H9 (cell line): ENCODE measurements around the gene ADAMTS17. TPM values are rescaled to one million over a fixed set of nuclear protein-coding genes. Genes with fewer than 3 reads are reported as not detected.

Source experiments
- DNase-seq: peaks from one replicate; pipeline ENCODE4 v3.0.0-alpha.2; 2017
- H2AFZ ChIP-seq: one replicate; pipeline ENCODE4 v1.6.1; 2013; ENCODE audit warnings: mild to moderate bottlenecking, low read length, control low read depth, moderate library complexity
- H2AK5ac ChIP-seq: 2 replicates; pipeline ENCODE4 v1.6.1; 2013; ENCODE audit warnings: low read length, control low read depth, mixed read lengths; ENCODE audit not compliant: insufficient read length
- H2BK120ac ChIP-seq: one replicate; pipeline ENCODE4 v1.6.1; 2013; ENCODE audit warnings: low read depth, mild to moderate bottlenecking, low read length, control low read depth, inconsistent platforms; ENCODE audit not compliant: poor library complexity, severe bottlenecking
- H2BK12ac ChIP-seq: 2 replicates; pipeline ENCODE4 v1.6.1; 2013; ENCODE audit warnings: low read length, control low read depth, mixed read lengths, low read depth; ENCODE audit not compliant: insufficient read length
- H2BK15ac ChIP-seq: 2 replicates; pipeline ENCODE4 v1.6.1; 2013; ENCODE audit warnings: low read depth, low read length, control low read depth
- H2BK20ac ChIP-seq: one replicate; pipeline ENCODE4 v1.6.1; 2013; ENCODE audit warnings: low read depth, mild to moderate bottlenecking, low read length, control low read depth, inconsistent platforms; ENCODE audit not compliant: poor library complexity, severe bottlenecking
- H2BK5ac ChIP-seq: 2 replicates; pipeline ENCODE4 v1.6.1; 2013; ENCODE audit warnings: low read length, control low read depth, mixed read lengths; ENCODE audit not compliant: insufficient read length
- H3K14ac ChIP-seq: 2 replicates; pipeline ENCODE4 v1.6.1; 2013; ENCODE audit warnings: low read length, control low read depth; ENCODE audit not compliant: insufficient read depth
- H3K18ac ChIP-seq: 2 replicates; pipeline ENCODE4 v1.6.1; 2013; ENCODE audit warnings: low read depth, mild to moderate bottlenecking, mixed read lengths, low read length, control low read depth; ENCODE audit not compliant: insufficient read length
- H3K23ac ChIP-seq: 2 replicates; pipeline ENCODE4 v1.6.1; 2013; ENCODE audit warnings: low read length, control low read depth, mixed read lengths, low read depth; ENCODE audit not compliant: insufficient read length
- H3K23me2 ChIP-seq: 2 replicates; pipeline ENCODE4 v1.6.1; 2013; ENCODE audit warnings: low read depth, mild to moderate bottlenecking, mixed read lengths, low read length, control low read depth; ENCODE audit not compliant: insufficient read length, poor library complexity, severe bottlenecking
- H3K27ac ChIP-seq: 2 replicates; pipeline ENCODE4 v1.5.1; 2013; ENCODE audit warnings: low read length, control low read depth, mixed read lengths, low read depth; ENCODE audit not compliant: insufficient read length
- H3K27me3 ChIP-seq: 2 replicates; pipeline ENCODE4 v1.6.1; 2013; ENCODE audit warnings: low read length, control low read depth, inconsistent platforms; ENCODE audit not compliant: insufficient read depth
- H3K4ac ChIP-seq: 2 replicates; pipeline ENCODE4 v1.6.1; 2013; ENCODE audit warnings: low read depth, mild to moderate bottlenecking, control low read depth, inconsistent platforms, low read length, moderate library complexity
- H3K4me1 ChIP-seq: 2 replicates; pipeline ENCODE4 v1.6.1; 2013; ENCODE audit warnings: low read length, control low read depth, inconsistent platforms; ENCODE audit not compliant: insufficient read depth
- H3K4me2 ChIP-seq: 2 replicates; pipeline ENCODE4 v1.6.1; 2013; ENCODE audit warnings: low read length, control low read depth, mixed read lengths; ENCODE audit not compliant: insufficient read length, insufficient read depth
- H3K56ac ChIP-seq: 2 replicates; pipeline ENCODE4 v1.6.1; 2013; ENCODE audit warnings: low read depth, mild to moderate bottlenecking, mixed read lengths, low read length, control low read depth; ENCODE audit not compliant: insufficient read length
- H3K79me1 ChIP-seq: 2 replicates; pipeline ENCODE4 v1.6.1; 2013; ENCODE audit warnings: low read depth, mild to moderate bottlenecking, moderate library complexity, low read length, control low read depth, inconsistent platforms; ENCODE audit not compliant: insufficient read depth, poor library complexity, severe bottlenecking
- H3K79me2 ChIP-seq: 2 replicates; pipeline ENCODE4 v1.6.1; 2013; ENCODE audit warnings: low read length, control low read depth, inconsistent platforms; ENCODE audit not compliant: insufficient read depth
- H3K9ac ChIP-seq: 2 replicates; pipeline ENCODE4 v1.6.1; 2013; ENCODE audit warnings: low read length, control low read depth, mixed read lengths; ENCODE audit not compliant: insufficient read length; ENCODE audit errors: extremely low read depth
- H3K9me3 ChIP-seq: one replicate; pipeline ENCODE4 v1.6.1; 2013; ENCODE audit warnings: low read depth, low read length, inconsistent platforms; ENCODE audit not compliant: control insufficient read depth
- H3T11ph ChIP-seq: one replicate; pipeline ENCODE4 v1.6.1; 2013; ENCODE audit warnings: mild to moderate bottlenecking, low read length, control low read depth, inconsistent platforms
- H4K20me1 ChIP-seq: one replicate; pipeline ENCODE4 v1.6.1; 2013; ENCODE audit not compliant: control insufficient read depth, insufficient read length, insufficient read depth
- H4K5ac ChIP-seq: 2 replicates; pipeline ENCODE4 v1.6.1; 2013; ENCODE audit warnings: low read depth, mild to moderate bottlenecking, mixed read lengths, low read length, control low read depth; ENCODE audit not compliant: insufficient read length
- H4K8ac ChIP-seq: replicated peaks from 2 replicates; pipeline ENCODE4 v1.6.1; 2013; ENCODE audit warnings: low read length, control low read depth, mixed read lengths, low read depth; ENCODE audit not compliant: insufficient read length
- H4K91ac ChIP-seq: 2 replicates; pipeline ENCODE4 v1.6.1; 2013; ENCODE audit warnings: low read depth, mild to moderate bottlenecking, moderate library complexity, mixed read lengths, low read length, control low read depth; ENCODE audit not compliant: insufficient read length
- H3K27ac Mint-ChIP-seq, 3 experiments: 2 replicates in 2 of 3; 3 replicates in 1 of 3; pipeline ENCODE4 v1.8.0; 2020 to 2021; ENCODE audit warnings: mixed read lengths in 3 of 3, mild to moderate bottlenecking in 1 of 3, moderate library complexity in 1 of 3
- H3K27me3 Mint-ChIP-seq: 2 replicates; pipeline ENCODE4 v1.8.0; 2021; ENCODE audit warnings: low read depth, mild to moderate bottlenecking, moderate library complexity, mixed read lengths
- H3K36me3 Mint-ChIP-seq, 3 experiments: 2 replicates in 2 of 3; 3 replicates in 1 of 3; pipeline ENCODE4 v1.8.0; 2020 to 2021; ENCODE audit warnings: low read depth in 3 of 3, mixed read lengths in 3 of 3; ENCODE audit not compliant: insufficient read depth in 1 of 3
- H3K4me1 Mint-ChIP-seq, 2 experiments: 2 replicates each; pipeline ENCODE4 v1.8.0; 2020; ENCODE audit warnings: mixed read lengths in 2 of 2
- H3K4me3 Mint-ChIP-seq, 2 experiments: 2 replicates in 1 of 2; 3 replicates in 1 of 2; pipeline ENCODE4 v1.8.0; 2020 to 2021; ENCODE audit warnings: mild to moderate bottlenecking in 2 of 2, mixed read lengths in 2 of 2, moderate library complexity in 1 of 2
- H3K9me3 Mint-ChIP-seq, 2 experiments: 2 replicates in 1 of 2; 3 replicates in 1 of 2; pipeline ENCODE4 v1.8.0; 2020; ENCODE audit warnings: mild to moderate bottlenecking in 2 of 2, mixed read lengths in 2 of 2, moderate library complexity in 1 of 2
- CTCF ChIP-seq: fragments of 200-600 bp; sonication (generic); conservative IDR thresholded peaks from 3 replicates; pipeline ENCODE4 v1.8.0; 2021; ENCODE audit warnings: antibody characterized with exemption, mild to moderate bottlenecking
- WGBS: extraction: QIAGEN DNeasy Blood & Tissue Kit; methylation state at CpG from one replicate; pipeline ENCODE4 v1.1.7; 2013; ENCODE audit warnings: missing lambda C conversion rate, low lambda C conversion rate, mixed read lengths; ENCODE audit not compliant: insufficient read length; ENCODE audit errors: extremely low coverage; 5-methylcytosine and 5-hydroxymethylcytosine counted together
- total RNA-seq: library from RNA; stranded (reverse); gene quantifications from 2 replicates; pipeline ENCODE4 v1.2.1, GENCODE V29; 2021

ADAMTS17 gene
- total RNA-seq, 1 experiment from 2014 or later = 2.9 TPM

DNA sequence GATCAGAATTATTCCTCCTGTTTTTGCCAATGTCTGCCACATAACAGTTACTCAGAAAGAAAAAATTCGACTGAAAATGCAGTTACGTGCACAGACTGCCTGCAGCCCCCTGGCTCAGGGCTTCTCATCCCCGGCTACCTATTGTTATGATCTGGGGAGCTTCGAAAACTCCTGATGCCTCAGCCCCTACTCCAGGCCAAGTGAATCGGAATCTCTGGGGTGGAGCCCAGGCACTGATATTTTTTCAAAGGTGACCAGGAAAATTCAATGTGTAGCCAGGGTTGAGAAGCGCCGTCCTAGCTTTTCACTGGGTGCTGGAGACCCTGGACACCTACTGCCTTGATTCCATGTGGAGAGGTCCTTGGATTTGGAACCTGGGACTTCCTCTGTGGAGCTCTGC lies 8.5 kb downstream of the ADAMTS17 start:
- H3K27ac ChIP-seq = no peak overlapping the region
- H3K9me3 ChIP-seq = no peaks in the 10 kb centered on the region
- no peak overlapping the region for H2BK20ac ChIP-seq
- no peak overlapping the region for H4K5ac ChIP-seq
- H3K27ac Mint-ChIP-seq = no peak overlapping the region
- H3K9me3 Mint-ChIP-seq = no peaks in the 10 kb centered on the region; a peak in 1 of 5 replicates
- no peak overlapping the region for H2BK5ac ChIP-seq
- H2BK12ac ChIP-seq = no peak overlapping the region
- H3K4me3 Mint-ChIP-seq = no peak overlapping the region
- no peaks in the 10 kb centered on the region for H3K27me3 ChIP-seq
- no peak for DNase-seq
- no peak overlapping the region for H3K4me2 ChIP-seq
- H3T11ph ChIP-seq = no peak overlapping the region
- no peaks in the 10 kb centered on the region; a peak in 1 of 7 replicates for H3K36me3 Mint-ChIP-seq
- no peaks in the 10 kb centered on the region for H3K79me1 ChIP-seq
- H2BK15ac ChIP-seq = no peak overlapping the region
- H2AFZ ChIP-seq = no peak overlapping the region
- peaks cover 20 to 21% of the 10 kb centered on the region in 2 experiments for H3K4me1 Mint-ChIP-seq
- H2AK5ac ChIP-seq = no peak overlapping the region
- no peaks in the 10 kb centered on the region for H3K23me2 ChIP-seq
- H4K91ac ChIP-seq = no peak overlapping the region
- no peak overlapping the region for H2BK120ac ChIP-seq
- no peak overlapping the region for H3K4ac ChIP-seq
- H3K9ac ChIP-seq = no peak overlapping the region
- no peaks in the 10 kb centered on the region for H3K79me2 ChIP-seq
- H3K27me3 Mint-ChIP-seq = peaks cover 9% of the 10 kb centered on the region
- no CpG with 5 or more reads among the region's 7 CpGs for WGBS
- H3K18ac ChIP-seq = no peak overlapping the region
- no peak for TF ChIP-seq CTCF
- H3K4me1 ChIP-seq = 0 out of 2 replicates have a peak, but pooled peaks cover 2% of the 10 kb centered on the region
- no peak overlapping the region for H3K56ac ChIP-seq
- no peaks in the 10 kb centered on the region for H4K20me1 ChIP-seq
- no peak overlapping the region for H3K23ac ChIP-seq
- no peak overlapping the region for H3K14ac ChIP-seq
- H4K8ac ChIP-seq = no peak overlapping the region
